Mesenchymal stem cell (in vitro differentiated cells and primary cell): ENCODE data around the gene FAM163B.
A peak's percentile ranks its signal among the peaks of the same experiment; 100 is the strongest.

Experiments
- DNase-seq: peaks from one replicate; pipeline ENCODE4 v3.0.0-alpha.2; 2013
- H2AFZ ChIP-seq: one replicate; pipeline ENCODE4 v1.6.1; 2013; ENCODE audit warnings: low read depth, mild to moderate bottlenecking, control low read depth, inconsistent platforms, low read length, moderate library complexity
- H2AK5ac ChIP-seq: 2 replicates; pipeline ENCODE4 v1.6.1; 2013; ENCODE audit warnings: low read length, moderate library complexity, mild to moderate bottlenecking, inconsistent platforms; ENCODE audit not compliant: severe bottlenecking
- H2BK120ac ChIP-seq: one replicate; pipeline ENCODE4 v1.6.1; 2013; ENCODE audit warnings: low read depth, mild to moderate bottlenecking, inconsistent platforms, low read length, moderate library complexity
- H2BK12ac ChIP-seq, 2 experiments: one replicate each; pipeline ENCODE4 v1.6.1; 2013; ENCODE audit warnings: inconsistent platforms in 2 of 2, low read length in 2 of 2, mild to moderate bottlenecking in 2 of 2, moderate library complexity in 2 of 2, control low read depth in 1 of 2
- H2BK15ac ChIP-seq: one replicate; pipeline ENCODE4 v1.6.1; 2013; ENCODE audit warnings: mild to moderate bottlenecking, low read depth, inconsistent platforms; ENCODE audit not compliant: poor library complexity, severe bottlenecking
- H2BK5ac ChIP-seq: 2 replicates; pipeline ENCODE4 v1.6.1; 2013; ENCODE audit warnings: low read depth, mild to moderate bottlenecking, low read length, control low read depth, inconsistent platforms; ENCODE audit not compliant: poor library complexity, severe bottlenecking
- H3K14ac ChIP-seq, 2 experiments: one replicate each; pipeline ENCODE4 v1.6.1; 2013; ENCODE audit warnings: inconsistent platforms in 2 of 2, low read length in 2 of 2, control low read depth in 1 of 2, mild to moderate bottlenecking in 1 of 2, moderate library complexity in 1 of 2
- H3K18ac ChIP-seq, 2 experiments: one replicate each; pipeline ENCODE4 v1.6.1; 2013; ENCODE audit warnings: inconsistent platforms in 2 of 2, low read length in 2 of 2, control low read depth in 1 of 2, low read depth in 1 of 2, mild to moderate bottlenecking in 1 of 2
- H3K23ac ChIP-seq, 2 experiments: one replicate each; pipeline ENCODE4 v1.6.1; 2013; ENCODE audit warnings: inconsistent platforms in 2 of 2, low read length in 2 of 2, mild to moderate bottlenecking in 2 of 2, moderate library complexity in 2 of 2, control low read depth in 1 of 2
- H3K27ac ChIP-seq: 2 replicates; pipeline ENCODE4 v1.5.1; 2013; ENCODE audit warnings: mild to moderate bottlenecking, moderate library complexity, low read length, control low read depth, inconsistent platforms; ENCODE audit not compliant: poor library complexity, severe bottlenecking
- H3K27me3 ChIP-seq, 2 experiments: 2 replicates each; pipeline versions ENCODE4 v1.6.1 to v1.7.0; 2013; ENCODE audit warnings: low read length in 2 of 2, mild to moderate bottlenecking in 2 of 2, moderate library complexity in 2 of 2, control low read depth in 1 of 2, inconsistent platforms in 1 of 2; ENCODE audit not compliant: control insufficient read depth in 1 of 2, insufficient read depth in 1 of 2
- H3K36me3 ChIP-seq, 2 experiments: 2 replicates each; pipeline versions ENCODE4 v1.6.1 to v1.7.0; 2013; ENCODE audit warnings: low read length in 2 of 2, control low read depth in 1 of 2, inconsistent platforms in 1 of 2, low read depth in 1 of 2, mild to moderate bottlenecking in 1 of 2; ENCODE audit not compliant: insufficient read depth in 2 of 2, control insufficient read depth in 1 of 2
- H3K4ac ChIP-seq, 2 experiments: one replicate each; pipeline ENCODE4 v1.6.1; 2013; ENCODE audit warnings: inconsistent platforms in 2 of 2, low read length in 2 of 2, mild to moderate bottlenecking in 2 of 2, moderate library complexity in 2 of 2, control low read depth in 1 of 2, low read depth in 1 of 2
- H3K4me1 ChIP-seq: 2 replicates; pipeline ENCODE4 v1.6.1; 2013; ENCODE audit warnings: low read depth, low read length, control low read depth; ENCODE audit not compliant: control insufficient read depth, insufficient read depth
- H3K4me2 ChIP-seq: 2 replicates; pipeline ENCODE4 v1.6.1; 2013; ENCODE audit warnings: low read length, mild to moderate bottlenecking, inconsistent platforms; ENCODE audit not compliant: poor library complexity, severe bottlenecking
- H3K4me3 ChIP-seq, 2 experiments: 2 replicates each; pipeline versions ENCODE4 v1.5.1 to v1.7.0; 2013; ENCODE audit warnings: low read length in 2 of 2, mild to moderate bottlenecking in 2 of 2, control low read depth in 1 of 2, low read depth in 1 of 2; ENCODE audit not compliant: insufficient read depth in 1 of 2
- H3K79me1 ChIP-seq: replicated peaks from 2 replicates; pipeline ENCODE4 v1.6.1; 2013; ENCODE audit warnings: mild to moderate bottlenecking, control low read depth, low read length, inconsistent platforms; ENCODE audit not compliant: poor library complexity, severe bottlenecking
- H3K9ac ChIP-seq: 2 replicates; pipeline ENCODE4 v1.7.0; 2013; ENCODE audit warnings: mild to moderate bottlenecking, low read length, moderate library complexity
- H3K9me3 ChIP-seq: 2 replicates; pipeline ENCODE4 v1.7.0; 2013; ENCODE audit warnings: mild to moderate bottlenecking, low read length; ENCODE audit not compliant: control insufficient read depth
- H4K8ac ChIP-seq: one replicate; pipeline ENCODE4 v1.6.1; 2013; ENCODE audit warnings: inconsistent platforms, mild to moderate bottlenecking, low read length, moderate library complexity
- H4K91ac ChIP-seq: one replicate; pipeline ENCODE4 v1.6.1; 2013; ENCODE audit warnings: mild to moderate bottlenecking, low read length, inconsistent platforms
- WGBS: methylation state at CpG from one replicate; pipeline ENCODE4 v1.1.7; 2013; ENCODE audit warnings: mixed read lengths; 5-methylcytosine and 5-hydroxymethylcytosine counted together

The FAM163B gene

DNA sequence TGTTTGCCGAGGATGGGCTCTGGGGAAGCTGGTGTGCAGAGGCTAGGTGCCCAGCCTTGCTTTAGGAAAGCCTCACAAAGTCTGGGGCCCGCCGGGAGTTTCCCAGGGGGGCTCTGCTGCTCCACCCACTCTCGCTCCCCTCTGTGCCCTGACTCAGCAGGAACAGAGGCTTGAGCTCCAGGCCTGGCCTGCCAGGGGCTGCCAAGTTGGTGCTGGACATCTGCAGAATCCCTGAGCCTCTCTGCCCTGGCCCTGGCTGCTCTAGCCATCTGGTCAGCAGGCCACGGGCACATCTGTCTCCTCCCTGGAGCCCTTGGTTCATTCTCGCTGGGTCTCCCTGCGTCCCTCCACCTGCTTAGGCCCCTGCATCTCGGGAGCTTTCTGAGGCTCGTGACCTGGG lies 75.3 kb downstream of the FAM163B start:
- no peak overlapping the region for H3K27ac ChIP-seq
- H3K79me1 ChIP-seq, result no peaks in the 10 kb centered on the region
- H2AFZ ChIP-seq, result no peak overlapping the region
- peak overlapping the region in 1 of 2 experiments; percentile 22 for H3K14ac ChIP-seq
- H2BK12ac ChIP-seq, result no peak overlapping the region
- peak overlapping the region; percentile 67 for H4K8ac ChIP-seq
- H2BK120ac ChIP-seq, result peak overlapping the region; percentile 19
- H4K91ac ChIP-seq, result peak overlapping the region; percentile 43
- no peaks in the 10 kb centered on the region for H3K9me3 ChIP-seq
- H3K18ac ChIP-seq, result no peak overlapping the region
- peak; percentile 16 for DNase-seq
- H3K9ac ChIP-seq, result peak overlapping the region; percentile 59
- no peaks in the 10 kb centered on the region for H3K36me3 ChIP-seq
- no peak overlapping the region for H3K23ac ChIP-seq
- 62% methylated on average over 9 of the region's 9 CpGs for WGBS
- peak overlapping the region in 1 of 2 experiments; percentile 9 for H3K4me3 ChIP-seq
- H3K27me3 ChIP-seq, result peaks cover 68 to 87% of the 10 kb centered on the region in 2 experiments
- H2BK15ac ChIP-seq, result no peak overlapping the region
- H3K4me2 ChIP-seq, result no peak overlapping the region
- H3K4me1 ChIP-seq, result peaks cover 19% of the 10 kb centered on the region
- no peak overlapping the region for H2BK5ac ChIP-seq
- no peak overlapping the region for H3K4ac ChIP-seq
- H2AK5ac ChIP-seq, result no peak overlapping the region

DNA sequence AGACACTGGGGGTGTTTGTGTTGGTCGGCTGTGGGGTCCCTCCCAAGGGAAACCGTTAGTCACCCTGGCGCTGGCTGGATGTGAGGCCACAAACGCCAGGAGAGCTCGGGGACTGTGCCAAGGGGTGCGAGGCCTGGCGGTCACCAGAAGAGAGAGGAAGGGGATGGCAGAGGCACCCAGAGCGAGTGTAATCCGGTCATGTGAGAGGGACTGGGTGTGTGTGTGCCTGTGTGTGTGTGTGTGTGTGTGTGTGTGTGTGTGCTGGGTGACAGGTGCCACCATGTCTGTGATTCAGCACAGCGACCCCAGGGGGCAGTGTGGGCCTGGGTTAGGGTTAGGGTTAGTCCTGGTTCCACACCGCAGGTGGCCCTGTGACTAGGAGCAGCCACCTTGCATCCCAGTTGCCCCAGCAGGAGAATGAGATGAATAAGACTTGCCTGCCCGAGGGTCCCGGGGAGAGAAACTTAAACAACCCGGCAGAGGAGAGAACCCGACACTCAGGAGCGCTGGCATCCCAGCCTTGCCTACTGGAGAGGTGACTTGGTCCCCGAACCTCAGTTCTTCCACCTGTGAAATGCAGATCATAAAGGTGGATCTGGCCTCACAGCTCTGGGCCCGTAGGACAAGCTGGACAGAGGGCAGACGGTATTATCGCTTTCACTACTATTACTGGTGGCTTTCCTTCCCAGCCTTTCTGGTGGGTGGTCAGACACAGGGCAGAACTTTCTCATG lies 76.1 kb downstream of the FAM163B start:
- Histone ChIP-seq H3K27me3 (peaks cover 69 to 90% of the 10 kb centered on the region in 2 experiments), H2AK5ac (no peak overlapping the region), H3K79me1 (no peaks in the 10 kb centered on the region), H3K4me2 (no peak overlapping the region), H2BK15ac (no peak overlapping the region), H3K9me3 (no peaks in the 10 kb centered on the region), H3K27ac (no peak overlapping the region), H3K4me1 (peaks cover 26% of the 10 kb centered on the region), H2BK5ac (no peak overlapping the region), H3K4me3 (no peak overlapping the region), H3K9ac (no peak overlapping the region), H2AFZ (no peak overlapping the region), H3K4ac (no peak overlapping the region), H3K23ac (no peak overlapping the region), H3K14ac (no peak overlapping the region), H2BK12ac (no peak overlapping the region), H4K8ac (no peak overlapping the region), H3K36me3 (no peaks in the 10 kb centered on the region), H4K91ac (no peak overlapping the region), H2BK120ac (no peak overlapping the region), H3K18ac (no peak overlapping the region)
- peak; percentile 66 for DNase-seq
- WGBS, result 69% methylated on average over 20 of the region's 20 CpGs

DNA sequence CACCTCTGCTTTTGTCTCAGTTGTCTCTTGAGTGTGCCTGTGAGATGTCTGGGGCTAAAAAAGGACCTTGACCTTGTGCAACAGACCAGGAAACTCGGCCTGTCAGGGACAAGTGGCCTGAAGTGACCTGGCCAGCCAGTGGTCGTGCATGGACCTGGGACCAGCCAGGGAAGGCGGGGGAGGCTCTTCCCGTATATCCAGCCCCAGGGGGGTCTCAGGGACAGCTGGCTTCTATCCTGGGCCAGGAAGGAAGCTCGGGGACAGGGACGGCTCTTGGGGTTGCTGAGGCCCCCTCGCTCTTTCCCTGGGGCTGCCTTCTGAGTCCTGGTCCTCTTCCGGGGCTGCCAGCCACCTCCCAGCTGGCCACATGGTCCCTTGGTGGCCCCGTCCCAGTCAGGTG lies 77.9 kb downstream of the FAM163B start:
- H4K91ac ChIP-seq, result no peak overlapping the region
- H3K9ac ChIP-seq, result no peak overlapping the region
- H3K4me3 ChIP-seq, result no peak overlapping the region
- no peak overlapping the region for H3K27ac ChIP-seq
- H3K36me3 ChIP-seq, result no peaks in the 10 kb centered on the region
- WGBS, result 53% methylated on average over 8 of the region's 9 CpGs
- no peak overlapping the region for H2BK15ac ChIP-seq
- no peak overlapping the region for H2BK120ac ChIP-seq
- H3K4me1 ChIP-seq, result peaks cover 43% of the 10 kb centered on the region
- H3K23ac ChIP-seq, result no peak overlapping the region
- no peak for DNase-seq
- H3K27me3 ChIP-seq, result peaks cover 73 to 87% of the 10 kb centered on the region in 2 experiments
- H2BK5ac ChIP-seq, result no peak overlapping the region
- no peak overlapping the region for H2AFZ ChIP-seq
- no peak overlapping the region for H3K18ac ChIP-seq
- no peak overlapping the region for H2BK12ac ChIP-seq
- no peak overlapping the region for H3K4me2 ChIP-seq
- H4K8ac ChIP-seq, result no peak overlapping the region
- no peak overlapping the region for H2AK5ac ChIP-seq
- H3K14ac ChIP-seq, result no peak overlapping the region
- no peaks in the 10 kb centered on the region for H3K79me1 ChIP-seq
- no peak overlapping the region for H3K4ac ChIP-seq
- H3K9me3 ChIP-seq, result no peaks in the 10 kb centered on the region

DNA sequence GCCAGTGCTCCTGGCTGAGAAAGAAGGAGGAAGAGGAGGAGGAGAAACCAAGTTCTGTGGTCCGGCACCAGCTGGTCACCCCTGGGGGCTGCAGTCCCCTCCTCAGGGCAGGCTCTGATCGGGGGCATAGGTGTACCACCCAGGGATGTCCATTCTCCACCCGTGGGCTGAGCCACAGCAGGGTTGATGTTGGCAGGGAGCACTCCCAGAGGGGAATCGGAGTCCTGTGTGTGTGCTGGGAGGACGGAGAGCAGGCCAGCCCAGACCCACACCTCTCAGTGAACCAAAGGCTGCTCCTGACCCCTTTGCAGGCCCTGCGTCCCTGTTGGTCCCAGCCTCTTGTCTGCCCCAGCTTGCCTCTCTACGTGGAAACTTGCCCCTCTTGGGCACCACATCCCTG lies 79.3 kb downstream of the FAM163B start:
- WGBS, result 86% methylated on average over 7 of the region's 7 CpGs
- Histone ChIP-seq H3K4ac (no peak overlapping the region), H2AFZ (no peak overlapping the region), H3K4me2 (no peak overlapping the region), H3K4me1 (peaks cover 44% of the 10 kb centered on the region), H4K91ac (no peak overlapping the region), H3K9me3 (no peaks in the 10 kb centered on the region), H3K18ac (no peak overlapping the region), H2BK5ac (no peak overlapping the region), H3K14ac (no peak overlapping the region), H3K27me3 (peaks cover 73 to 83% of the 10 kb centered on the region in 2 experiments), H3K4me3 (no peak overlapping the region), H3K79me1 (no peaks in the 10 kb centered on the region), H3K23ac (no peak overlapping the region), H2BK120ac (no peak overlapping the region), H2AK5ac (no peak overlapping the region), H4K8ac (no peak overlapping the region), H3K9ac (no peak overlapping the region), H2BK15ac (no peak overlapping the region), H3K36me3 (no peaks in the 10 kb centered on the region), H3K27ac (no peak overlapping the region), H2BK12ac (no peak overlapping the region)
- DNase-seq, result no peak
